ENCODE measurements around the gene CASP7.
A peak's percentile ranks its signal among the peaks of the same experiment; 100 is the strongest.
"Not testable (repeated sequence)": the region's sequence is repeated elsewhere in the genome, so short reads cannot be mapped to it uniquely, and the experiment has no call there.

CASP7 gene

GRCh38 chr10:113754125-113754524 is 74.4 kb downstream of the CASP7 start:
- peak; percentile 9 for ATAC-seq
- DNase-seq: no peak

- no peak for ATAC-seq
- no peak for DNase-seq
Measured at GRCh38 chr10:113754768-113755167, 75.1 kb downstream of the CASP7 start.

GRCh38 chr10:113756940-113757543 is 77.3 kb downstream of the CASP7 start:
- DNase-seq (no peak), ATAC-seq (no peak)

GRCh38 chr10:113762083-113762482 is 82.4 kb downstream of the CASP7 start:
- no peak for DNase-seq

GRCh38 chr10:113764582-113764981 is 84.9 kb downstream of the CASP7 start:
- DNase-seq: no peak
- ATAC-seq: no peak

More at GRCh38 chr10:113762083-113762482, 82.4 kb downstream of the CASP7 start:
- no peak for ATAC-seq

GRCh38 chr10:113765910-113766309 is 86.2 kb downstream of the CASP7 start:
- DNase-seq (no peak), ATAC-seq (no peak)

GRCh38 chr10:113767222-113767621 is 87.5 kb downstream of the CASP7 start:
- no peak for DNase-seq

GRCh38 chr10:113770346-113770745 is 90.6 kb downstream of the CASP7 start:
- no peak for ATAC-seq
- DNase-seq: no peak

More at GRCh38 chr10:113767222-113767621, 87.5 kb downstream of the CASP7 start:
- no peak for ATAC-seq

GRCh38 chr10:113771131-113771530 is 91.4 kb downstream of the CASP7 start:
- ATAC-seq, DNase-seq: not testable (repeated sequence)

- DNase-seq (no peak), ATAC-seq (no peak)
Measured at GRCh38 chr10:113775686-113776294, 96.1 kb downstream of the CASP7 start.

GRCh38 chr10:113776553-113776952 is 96.8 kb downstream of the CASP7 start:
- ATAC-seq (no peak), DNase-seq (no peak)

Data from stimulated activated naive CD8-positive, alpha-beta T cell treated with anti-CD3 and anti-CD28 coated beads, Interleukin-15, Interleukin-2, amounts not matched to agents 100 U/mL and 50 U/mL, for 24 hours (primary cell).